HG02763 (cell line): Measurements from ENCODE around the gene NAA25.

Experiments used
- ATAC-seq: cut with Tn5 transposase; IDR thresholded peaks from one replicate; pipeline ENCODE4 v1.9.1; 2021; ENCODE audit warnings: mild to moderate bottlenecking, moderate library complexity; ENCODE audit not compliant: unreplicated experiment

NAA25 gene

GRCh38 chr12:111980598-111980997 is 128.0 kb downstream of the NAA25 start:
- ATAC-seq: no peak

GRCh38 chr12:111978545-111978944 is 130.0 kb downstream of the NAA25 start:
- no peak for ATAC-seq

GRCh38 chr12:111976860-111977259 is 131.7 kb downstream of the NAA25 start:
- no peak for ATAC-seq
